Posterior cingulate gyrus (tissue), 11 donors: Measurements from ENCODE around the gene PIGA.

Experiments used
- DNase-seq, 10 donors: peaks; one replicate each; pipeline versions ENCODE4 v3.0.0 to v3.0.0-alpha.2; 2020 to 2021; ENCODE audit warnings: mixed read lengths in 3 of 10
- intact Hi-C: fragments of 100-400 bp; cut with DNase I; formaldehyde crosslinking; loops from one replicate; pipeline ENCODE4 v1.15.1; 2023

The PIGA gene, protein sequence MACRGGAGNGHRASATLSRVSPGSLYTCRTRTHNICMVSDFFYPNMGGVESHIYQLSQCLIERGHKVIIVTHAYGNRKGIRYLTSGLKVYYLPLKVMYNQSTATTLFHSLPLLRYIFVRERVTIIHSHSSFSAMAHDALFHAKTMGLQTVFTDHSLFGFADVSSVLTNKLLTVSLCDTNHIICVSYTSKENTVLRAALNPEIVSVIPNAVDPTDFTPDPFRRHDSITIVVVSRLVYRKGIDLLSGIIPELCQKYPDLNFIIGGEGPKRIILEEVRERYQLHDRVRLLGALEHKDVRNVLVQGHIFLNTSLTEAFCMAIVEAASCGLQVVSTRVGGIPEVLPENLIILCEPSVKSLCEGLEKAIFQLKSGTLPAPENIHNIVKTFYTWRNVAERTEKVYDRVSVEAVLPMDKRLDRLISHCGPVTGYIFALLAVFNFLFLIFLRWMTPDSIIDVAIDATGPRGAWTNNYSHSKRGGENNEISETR

DNA sequence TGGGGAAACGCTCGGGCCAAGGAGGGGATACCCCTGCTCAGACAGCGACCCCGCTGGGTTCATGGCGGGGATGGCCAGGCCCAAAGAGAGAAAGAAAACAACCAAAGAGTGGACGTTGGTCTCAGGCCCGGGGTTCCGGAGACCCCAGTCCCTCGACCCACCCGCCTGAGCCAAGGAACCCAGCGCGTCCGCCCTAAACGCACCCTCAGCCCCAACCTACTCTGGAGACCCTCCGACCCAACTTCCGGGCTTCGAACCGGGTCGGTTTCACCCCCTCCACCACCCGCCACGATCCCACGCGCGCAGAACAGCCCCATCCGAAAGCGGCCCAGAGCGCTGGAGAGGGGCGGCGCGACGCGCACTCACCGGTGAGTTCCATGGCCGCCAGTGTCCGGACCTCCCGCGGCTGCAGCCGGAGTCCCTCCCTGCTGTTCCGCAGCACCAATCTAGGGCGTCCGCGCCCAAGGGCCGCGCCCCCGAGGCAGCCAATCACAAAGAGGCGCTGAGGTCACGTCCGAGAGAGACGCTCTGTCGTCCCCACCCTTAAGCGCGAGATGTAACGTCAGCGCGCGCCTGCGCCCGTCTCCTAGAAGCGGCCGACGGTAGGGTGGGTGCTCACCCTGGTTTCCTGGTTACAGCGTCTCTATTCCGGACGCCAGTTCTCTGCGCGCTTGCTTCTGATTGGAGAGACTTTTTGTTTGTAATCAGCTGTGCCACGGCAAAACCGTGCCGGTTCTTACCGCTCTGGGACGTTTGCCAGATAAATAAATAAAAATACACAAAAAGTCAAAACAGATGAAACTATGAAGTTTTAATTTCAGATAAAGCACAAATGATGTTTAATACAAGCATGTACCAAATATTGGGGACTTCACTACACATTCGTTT lies at the start of gene PIGA:
PIGA (minus strand) TSS at position 389 of the 888 bp plus-strand sequence. CDS start 3,593 bp downstream, outside the sequence.
- peak; percentile 88 to 99 (median 93) for DNase-seq
- intact Hi-C loops = no loop called here

DNA sequence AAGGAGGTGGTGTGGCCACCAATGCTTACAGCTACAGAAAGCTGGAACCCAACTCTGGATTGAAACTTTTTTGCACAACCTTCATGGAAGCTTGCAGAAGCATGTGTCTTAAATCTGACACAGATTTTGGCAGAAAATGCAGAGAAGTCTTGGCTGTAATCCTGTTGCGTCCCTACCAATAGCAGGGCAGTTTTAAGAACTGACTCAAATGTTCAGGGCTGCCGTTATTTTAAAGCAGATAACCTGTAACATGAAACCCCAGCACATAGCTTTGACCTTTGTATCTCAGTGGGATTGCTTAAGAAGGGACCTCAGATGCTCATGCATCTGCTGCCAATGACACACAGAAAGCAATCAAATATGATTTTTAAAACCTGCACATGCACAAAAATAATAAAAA lies 49.0 kb upstream of the PIGA start, which contains the start of gene VEGFD:
VEGFD (minus strand) TSS at position 110 of the 400 bp plus-strand sequence. CDS start 467 bp downstream, outside the sequence.
- intact Hi-C loops = no loop called here
- no peak for DNase-seq

DNA sequence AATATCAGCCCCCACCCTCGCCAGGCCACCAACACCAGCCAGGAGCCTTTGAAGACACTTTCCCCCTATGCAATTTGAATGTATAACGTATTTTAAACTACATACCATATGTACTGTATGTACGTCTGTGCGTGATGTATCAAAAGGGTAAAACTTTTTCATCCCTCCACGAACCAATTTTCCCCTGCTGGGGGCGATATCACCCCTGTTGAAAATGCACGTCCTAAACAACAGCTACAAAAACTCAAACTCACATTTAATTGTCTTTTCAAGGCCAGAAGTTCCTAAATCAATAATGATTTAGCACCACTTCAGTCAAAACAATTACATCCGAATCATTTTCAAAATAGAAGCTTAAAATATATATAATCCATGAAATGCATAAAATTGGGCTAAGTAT lies 47.5 kb upstream of the PIGA start:
- no peak for DNase-seq
- intact Hi-C loops = no loop called here

DNA sequence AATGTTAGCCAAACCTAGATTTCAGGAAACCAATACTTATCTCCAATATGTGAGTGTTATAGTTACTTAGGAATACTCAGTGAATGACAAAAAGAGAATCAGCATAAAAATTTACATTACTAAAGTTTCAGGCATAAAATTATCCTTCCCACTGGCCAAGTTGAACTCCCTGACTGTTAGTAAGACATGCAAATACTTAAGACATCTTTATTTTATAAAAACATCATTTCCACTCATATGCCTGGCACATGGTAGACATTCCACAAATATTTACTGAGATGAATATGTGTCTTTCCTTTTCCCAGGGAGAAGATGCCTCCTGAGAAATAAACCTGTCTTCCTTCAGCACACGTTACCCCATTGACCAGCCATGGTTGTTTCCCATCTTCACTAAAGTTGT lies 41.6 kb upstream of the PIGA start:
- intact Hi-C loops = no loop called here
- DNase-seq = no peak

DNA sequence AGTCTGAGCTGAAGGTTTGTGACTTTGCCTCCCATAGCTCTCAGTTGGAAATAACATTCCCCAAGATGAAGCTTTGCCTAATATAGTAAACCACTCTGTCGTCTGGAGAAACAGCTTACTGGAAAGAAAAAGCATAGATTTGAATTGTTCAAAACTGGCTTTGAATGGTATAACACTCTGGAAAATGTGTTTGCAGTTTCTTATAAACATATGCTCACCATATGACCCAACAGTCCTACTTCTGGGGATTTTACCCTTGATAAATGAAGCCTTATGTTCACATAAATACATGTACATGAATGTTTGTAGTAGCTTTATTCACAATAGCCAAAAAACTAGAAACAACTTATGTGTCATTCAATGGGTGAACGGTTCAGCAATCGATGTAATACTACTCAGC lies 38.7 kb upstream of the PIGA start:
- intact Hi-C loops = no loop called here
- DNase-seq = no peak

DNA sequence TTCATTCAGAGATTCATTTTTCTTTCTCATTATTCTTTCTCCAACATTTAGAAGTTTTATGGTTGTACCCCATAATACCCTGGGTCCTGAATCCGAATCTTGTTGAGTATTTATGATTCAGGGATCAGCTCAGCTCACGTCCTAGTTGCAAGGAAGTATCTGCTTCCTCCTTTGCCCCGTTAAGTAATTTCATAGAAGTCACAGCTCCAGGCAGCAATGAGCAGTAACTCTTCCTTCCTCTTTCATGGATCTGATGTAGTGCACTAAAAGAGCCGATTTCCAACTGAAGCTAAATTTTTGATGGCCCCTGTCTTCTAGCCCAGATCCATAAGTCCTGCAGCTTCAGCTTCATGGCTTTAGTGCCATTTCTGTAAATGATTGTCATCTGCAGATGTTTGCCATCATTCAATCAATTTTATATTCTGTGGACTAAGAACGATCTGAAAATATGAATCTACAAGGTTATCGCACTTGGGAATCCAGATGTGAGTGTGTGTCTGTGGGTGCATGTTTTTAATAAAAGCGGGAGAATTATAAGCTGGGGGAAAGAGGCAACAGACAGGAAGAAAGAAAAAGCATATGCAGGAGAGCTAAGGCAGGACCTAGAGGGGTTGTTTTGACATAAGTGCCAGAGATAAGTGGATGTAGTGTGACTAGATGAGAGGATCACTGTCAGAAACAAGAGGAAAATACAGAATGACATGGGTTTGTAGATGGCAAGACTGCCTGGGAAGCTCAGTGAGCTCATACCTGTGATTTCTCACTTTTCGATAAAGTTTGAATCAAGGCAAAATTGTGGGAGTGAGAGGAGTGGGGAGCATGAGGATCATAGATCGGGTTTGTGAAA lies 31.4 kb upstream of the PIGA start:
- intact Hi-C loops = no loop called here
- DNase-seq = no peak

DNA sequence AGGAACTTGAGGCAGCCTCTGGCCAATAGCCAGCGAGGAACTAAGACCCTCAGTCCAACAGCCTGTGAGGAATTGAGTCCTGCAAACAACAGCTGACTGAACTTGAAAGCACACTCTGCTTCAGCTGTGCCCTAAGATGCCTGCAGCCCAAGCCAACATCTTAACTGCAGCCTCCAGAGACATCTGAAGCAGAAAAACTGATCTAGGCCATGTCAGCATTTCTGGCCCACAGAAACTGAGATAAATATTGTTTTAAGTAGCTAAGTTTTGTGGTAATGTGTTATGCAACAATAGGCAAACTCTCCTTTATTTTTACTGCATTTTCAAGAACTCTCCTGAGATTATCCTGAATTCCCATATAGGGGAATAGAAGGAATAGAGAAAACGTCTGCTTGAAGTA lies 24.4 kb upstream of the PIGA start:
- no peak for DNase-seq
- intact Hi-C loops = no loop called here

DNA sequence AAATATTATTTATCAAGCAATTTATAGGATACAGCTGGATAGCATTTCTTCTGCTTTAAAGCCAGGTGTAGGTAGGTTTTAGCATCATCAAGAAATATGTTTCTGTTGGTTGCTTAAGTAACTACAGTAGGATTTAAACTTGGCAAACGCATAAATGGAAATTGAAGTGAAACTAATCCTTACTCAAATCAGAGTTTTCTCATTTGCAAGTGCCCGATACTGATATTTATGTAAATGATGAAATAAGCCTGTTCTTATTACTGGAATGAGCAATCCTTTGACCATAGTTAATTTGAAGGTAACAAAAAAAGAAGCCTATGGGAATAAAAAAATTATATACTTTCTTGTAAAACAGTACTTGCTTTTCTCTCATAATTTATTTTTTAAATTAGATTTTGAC lies 23.2 kb upstream of the PIGA start:
- DNase-seq = no peak
- intact Hi-C loops = no loop called here

DNA sequence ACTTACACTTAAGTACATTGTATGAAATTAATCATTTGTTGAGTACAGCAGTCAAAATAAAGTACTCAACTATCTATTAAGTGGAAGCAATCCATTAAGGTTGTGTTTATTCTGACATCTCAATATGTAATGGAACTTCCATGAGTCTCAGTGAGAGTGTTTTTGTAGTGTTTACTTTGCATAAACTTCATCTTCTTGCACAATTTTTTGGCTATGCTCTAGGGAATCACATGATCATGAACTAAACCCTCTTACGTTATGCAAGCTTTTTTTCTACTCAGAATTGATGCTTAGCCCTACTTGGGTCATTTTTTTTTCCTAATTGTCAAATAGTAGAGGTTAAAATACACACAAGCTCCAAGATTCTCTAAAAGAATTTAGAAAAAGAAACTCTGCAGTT lies 21.1 kb upstream of the PIGA start:
- DNase-seq = no peak
- intact Hi-C loops = no loop called here

DNA sequence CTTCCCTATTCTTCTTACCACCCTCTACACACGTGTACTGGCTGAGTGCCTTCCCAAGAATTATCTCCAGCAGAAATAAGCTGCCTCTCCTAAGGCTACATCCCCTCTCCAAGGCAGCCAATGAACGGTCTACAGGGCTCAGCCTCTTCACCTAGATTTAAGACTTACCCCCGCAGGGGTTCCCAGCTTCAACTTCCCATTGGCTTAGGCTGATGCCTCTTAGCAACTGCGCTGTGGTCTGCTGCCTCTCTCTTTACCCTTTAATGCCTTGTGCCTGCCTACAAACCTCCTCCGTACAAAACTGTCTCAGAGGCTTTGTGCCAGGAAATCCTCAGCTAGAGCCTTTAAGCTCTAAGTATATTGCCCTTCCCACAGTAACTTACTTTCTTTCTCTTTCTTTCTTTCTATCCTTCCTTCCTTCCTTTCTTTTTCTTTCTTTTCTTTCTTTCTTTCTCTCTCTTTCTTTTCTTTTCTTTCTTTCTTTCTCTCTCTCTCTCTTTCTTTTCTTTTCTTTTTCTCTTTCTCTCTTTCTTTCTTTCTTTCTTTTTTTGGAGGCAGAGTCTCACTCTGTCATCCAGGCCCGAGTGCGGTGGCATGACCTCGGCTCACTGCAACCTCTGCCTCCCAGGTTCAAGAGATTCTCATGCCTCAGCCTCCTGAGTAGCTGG lies 15.1 kb upstream of the PIGA start:
- no peak for DNase-seq
- intact Hi-C loops = no loop called here

DNA sequence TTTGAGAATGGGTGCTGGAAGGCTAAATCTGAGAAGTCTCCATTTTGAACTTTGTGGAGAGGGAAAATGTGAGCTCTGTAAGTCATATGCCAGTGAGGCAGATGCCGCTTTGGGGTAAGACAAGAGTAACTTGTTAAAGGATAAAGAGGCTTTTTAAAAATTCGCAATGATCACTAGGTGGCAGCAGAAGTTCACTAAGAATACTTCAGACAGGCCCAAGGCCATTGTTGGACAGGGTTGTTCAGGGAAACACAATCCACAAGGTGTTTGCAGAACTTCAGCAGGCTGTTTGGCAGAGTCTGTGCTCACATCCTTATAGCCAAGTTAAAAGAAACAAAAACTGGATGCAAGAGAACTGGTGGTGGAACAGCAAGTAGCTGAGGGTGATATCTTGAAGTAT lies 13.7 kb upstream of the PIGA start:
- DNase-seq = peak in 1 of 10 donors; percentile 18
- intact Hi-C loops = loop anchor here (2.0 to 5.0 kb wide), 2 partner anchors 120 to 218 kb away; no protein-coding TSS in a partner anchor

DNA sequence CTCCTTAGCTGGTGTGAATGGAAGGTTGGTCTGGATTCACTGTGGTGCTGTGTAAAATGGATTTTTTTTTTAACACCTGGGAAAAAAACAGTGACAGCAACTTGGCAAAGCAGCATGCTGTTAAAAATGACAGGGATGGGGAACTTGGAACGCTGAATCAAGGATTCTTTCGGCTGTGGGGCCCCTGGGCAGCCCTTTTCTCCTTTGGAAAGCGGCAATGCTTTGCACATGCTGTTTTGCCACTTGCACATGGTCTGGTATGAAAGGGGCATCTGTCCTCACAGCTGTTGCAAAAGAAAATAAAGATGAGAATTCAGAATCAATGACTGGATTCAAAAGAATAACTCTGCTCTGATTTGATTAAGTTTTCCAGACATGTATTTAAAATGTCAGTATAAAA lies 10.7 kb upstream of the PIGA start:
- DNase-seq = no peak
- intact Hi-C loops = loop anchor here (5.0 kb wide), 1 partner anchor 221 kb away; no protein-coding TSS in a partner anchor

DNA sequence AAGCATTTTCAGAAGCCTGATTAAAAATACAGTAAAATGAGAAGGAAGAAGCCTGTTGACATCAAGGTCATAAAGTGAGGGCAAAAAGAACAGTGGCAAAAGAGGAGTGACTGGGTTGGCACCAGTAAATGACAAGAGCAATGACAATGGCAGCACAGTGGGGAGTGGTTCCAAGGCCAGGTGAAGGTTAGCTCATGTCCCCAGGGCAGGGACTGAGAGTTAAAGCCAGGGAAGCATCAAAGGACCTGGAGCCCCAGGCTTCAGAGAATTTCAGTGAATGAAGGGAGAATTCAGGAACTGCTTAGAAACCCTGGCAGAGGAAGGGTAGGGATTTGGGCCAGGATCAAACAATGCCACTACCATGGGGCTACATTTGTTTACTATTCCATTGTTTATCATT lies 8.8 kb upstream of the PIGA start:
- intact Hi-C loops = no loop called here
- DNase-seq = no peak

DNA sequence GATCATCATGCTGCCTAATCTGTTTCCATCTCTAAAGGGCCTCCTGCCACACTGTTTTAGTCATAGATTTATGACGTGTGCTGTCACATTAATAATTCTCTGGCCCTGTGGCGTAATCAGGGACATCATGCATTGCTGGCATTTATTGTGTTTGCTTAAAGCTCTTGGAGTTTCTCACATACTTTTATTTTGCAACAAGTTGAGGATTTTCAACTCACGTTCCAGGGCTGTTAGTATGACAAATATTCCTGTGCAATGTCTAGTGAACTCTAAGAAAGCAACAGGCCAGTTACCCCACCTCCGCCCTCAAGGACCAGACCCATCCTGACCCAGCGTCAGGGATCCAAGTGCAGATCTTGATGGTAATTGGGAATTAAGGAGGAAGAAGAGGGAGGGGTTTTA lies 7.8 kb upstream of the PIGA start:
- no peak for DNase-seq
- intact Hi-C loops = no loop called here

DNA sequence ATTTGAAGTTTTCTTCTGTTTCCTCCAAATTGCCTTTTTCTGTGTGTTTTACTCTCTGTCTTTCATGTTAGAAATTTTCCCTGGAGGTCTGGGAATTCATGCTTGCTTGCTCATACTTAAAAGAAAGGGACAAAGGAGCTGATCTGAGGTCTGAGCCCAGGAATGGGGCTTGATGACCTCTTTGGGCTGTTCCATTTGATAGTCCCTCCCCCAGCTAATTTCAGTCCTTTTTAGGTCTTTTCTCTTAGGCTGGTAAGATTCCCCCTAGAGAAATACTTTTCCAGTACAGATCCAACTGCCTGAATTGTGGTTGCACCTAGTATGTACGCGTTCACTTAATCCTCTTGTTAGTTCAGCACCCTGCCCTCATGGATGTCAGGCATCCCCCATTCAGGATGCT lies 5.5 kb upstream of the PIGA start:
- intact Hi-C loops = no loop called here
- DNase-seq = no peak

DNA sequence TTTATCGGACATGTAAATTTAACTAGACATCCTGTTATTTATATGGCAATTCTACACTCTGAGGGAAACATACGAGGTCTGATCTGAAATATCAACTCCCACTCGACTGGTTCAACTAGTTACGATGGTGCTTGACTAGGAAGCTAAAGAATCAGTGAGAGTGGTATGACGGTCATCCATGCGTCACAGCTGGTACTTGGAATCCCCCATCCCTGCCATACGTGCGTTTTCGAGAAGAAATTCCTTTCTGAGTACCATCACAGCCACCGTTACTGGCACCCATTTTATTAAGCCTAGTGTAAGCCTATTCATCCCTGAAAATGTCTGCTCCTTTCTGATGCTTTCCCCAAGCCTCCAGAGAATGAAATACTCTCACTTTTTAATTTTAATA lies 695 bp upstream of the PIGA start:
- intact Hi-C loops = no loop called here
- peak in 2 of 10 donors; percentile 16 to 72 for DNase-seq

DNA sequence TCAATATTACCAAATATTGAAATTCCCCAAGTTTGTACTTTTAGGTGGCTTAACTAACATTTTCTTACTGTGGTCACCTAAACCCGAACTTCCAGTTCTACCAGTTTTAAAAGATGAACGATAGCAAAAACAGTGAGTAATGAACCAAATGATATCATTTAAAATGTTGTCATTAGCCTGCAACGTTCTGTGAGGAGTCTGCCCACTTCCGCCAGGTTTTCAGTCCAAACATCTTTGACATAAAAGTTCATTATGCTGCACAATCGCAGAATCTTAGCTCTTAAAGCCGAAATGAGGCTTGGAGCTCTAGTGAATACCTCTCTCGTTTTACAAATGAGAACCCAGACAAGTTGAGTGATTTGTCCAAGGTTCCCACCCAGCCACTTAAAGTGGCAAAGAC lies 762 bp downstream of the PIGA start:
- DNase-seq = no peak
- intact Hi-C loops = no loop called here

DNA sequence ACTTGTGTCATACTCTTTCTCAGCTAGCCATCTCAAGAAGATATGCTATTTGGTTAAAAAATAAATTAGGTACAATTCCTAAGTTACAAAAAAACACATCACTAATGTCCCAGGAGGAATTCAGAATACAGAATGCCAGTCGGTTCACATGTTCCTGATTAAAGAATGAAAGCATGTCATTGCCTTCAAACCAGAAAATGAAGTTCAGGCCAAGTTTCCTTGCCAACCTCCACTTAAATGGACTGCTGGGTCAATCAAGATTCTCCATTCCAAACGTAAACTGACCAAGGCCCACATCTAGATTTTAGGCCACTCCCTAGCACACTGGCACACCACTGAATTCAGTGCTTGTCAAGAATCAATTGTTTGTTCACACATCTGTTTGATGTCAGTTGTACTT lies 6.5 kb downstream of the PIGA start:
- intact Hi-C loops = no loop called here
- no peak for DNase-seq

DNA sequence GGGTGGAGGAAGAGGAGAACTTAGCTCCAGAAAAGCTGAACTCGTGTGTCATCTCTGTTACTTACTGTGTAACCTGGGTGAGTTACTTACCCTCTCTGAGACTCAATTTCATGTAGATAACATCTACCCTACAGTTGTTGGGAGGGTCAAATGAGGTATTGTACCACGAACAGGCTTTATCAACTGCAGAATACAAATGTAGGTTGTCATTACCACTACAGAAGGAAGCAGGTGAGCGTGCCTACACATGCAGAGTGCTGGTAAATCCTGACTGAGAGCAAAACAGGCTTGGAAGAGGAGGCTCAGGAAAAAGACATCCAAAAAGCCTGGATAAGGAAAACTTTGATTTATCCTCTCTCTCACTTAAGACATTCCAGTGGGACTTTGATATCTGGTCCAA lies 7.2 kb downstream of the PIGA start:
- DNase-seq = no peak
- intact Hi-C loops = no loop called here

DNA sequence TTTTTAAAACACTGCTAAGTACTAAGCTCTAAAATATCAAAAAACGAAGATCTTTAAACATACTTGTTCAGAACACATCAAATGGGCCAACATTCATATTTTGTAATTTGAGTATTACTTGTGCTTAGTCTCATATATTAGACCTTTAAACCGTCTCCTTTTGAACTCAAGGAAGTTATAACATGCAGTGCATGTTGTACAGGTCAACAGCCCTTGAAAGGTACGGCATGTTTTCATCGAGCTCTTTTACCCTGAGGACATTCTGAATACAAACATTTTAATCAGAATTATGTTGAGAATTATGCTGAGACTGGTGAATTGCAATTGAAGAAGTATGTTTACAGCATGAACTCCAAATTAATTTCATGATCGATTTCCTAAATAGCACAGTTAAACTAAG lies 12.9 kb downstream of the PIGA start:
- DNase-seq = no peak
- intact Hi-C loops = no loop called here
